DMS153 treated with DMSO at 0.1 percent for 48 hours (cell line): ENCODE results near the gene MGP.

ENCODE experiments used
- DNase-seq: peaks from one replicate; lab custom pipeline; 2025; ENCODE audit not compliant: unreplicated experiment; lab: John Stamatoyannopoulos, UW

Gene MGP

DNA sequence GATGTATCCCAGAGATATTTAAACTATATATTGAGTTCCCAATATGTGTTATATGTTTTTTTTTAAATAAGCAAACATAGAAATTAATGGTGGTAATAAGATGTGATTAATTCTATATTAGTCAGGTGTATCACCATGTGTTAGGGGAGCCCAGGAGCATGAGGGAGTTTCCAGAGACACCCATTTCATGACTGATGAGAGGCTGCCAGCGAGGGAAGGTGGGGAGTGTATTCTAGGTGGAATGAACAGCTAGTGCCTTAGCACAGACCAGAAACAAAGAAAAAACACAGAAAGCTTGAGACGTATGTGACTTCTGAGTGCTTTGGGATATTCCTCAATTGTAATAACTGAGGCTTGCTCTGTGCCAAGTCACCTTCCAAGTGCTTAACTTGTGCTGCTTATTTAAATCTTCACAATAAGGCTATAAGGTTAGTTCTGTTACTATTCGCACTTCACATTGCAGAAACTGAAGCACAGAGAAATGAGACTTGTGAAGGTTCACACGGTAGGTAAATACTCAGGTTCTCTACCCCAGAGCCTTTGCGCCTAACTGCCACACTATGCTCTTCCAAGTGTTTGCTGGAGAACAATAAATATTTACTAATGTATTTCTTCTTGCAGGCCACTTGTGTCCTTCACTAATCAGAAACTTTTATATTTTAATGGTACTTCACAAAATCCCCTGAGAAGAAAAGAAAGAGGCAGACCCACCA lies 17.9 kb upstream of the MGP start:
- no peak for DNase-seq

DNA sequence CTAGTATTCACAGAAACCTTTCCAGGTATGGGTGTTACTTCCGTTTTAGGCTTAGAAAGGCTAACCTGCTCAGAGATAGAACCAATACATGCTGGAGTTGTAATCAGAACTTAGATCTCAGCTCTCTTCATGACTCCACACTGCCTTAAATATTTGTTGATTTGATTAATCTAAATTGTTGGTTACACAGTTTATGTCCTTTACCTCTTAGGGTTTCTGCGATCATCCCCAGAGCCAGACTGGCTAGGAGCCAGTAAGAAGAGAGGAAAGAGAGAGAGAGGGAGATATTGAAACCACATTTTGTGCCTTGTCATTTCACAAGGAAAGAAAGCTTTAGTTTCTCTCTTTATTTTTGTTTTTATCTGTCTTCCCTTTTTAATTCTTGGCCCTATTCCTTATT lies 16.8 kb upstream of the MGP start:
- no peak for DNase-seq

DNA sequence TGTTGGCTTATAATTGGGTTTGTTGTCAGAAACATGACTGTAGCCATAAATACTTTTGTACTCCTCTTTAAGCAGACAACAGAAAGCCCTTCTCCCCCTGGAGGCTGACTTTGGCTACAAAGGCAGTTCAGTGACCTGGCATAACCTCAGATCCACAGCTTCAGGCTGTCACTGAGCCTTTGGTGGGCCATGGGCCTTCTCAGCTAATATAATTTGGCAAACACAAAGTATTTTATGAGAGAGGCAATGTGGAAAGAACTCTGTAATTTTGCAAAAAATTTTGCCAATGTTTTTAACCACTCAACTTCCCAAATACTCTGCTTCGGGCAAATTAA lies 15.5 kb upstream of the MGP start:
- DNase-seq: no peak

DNA sequence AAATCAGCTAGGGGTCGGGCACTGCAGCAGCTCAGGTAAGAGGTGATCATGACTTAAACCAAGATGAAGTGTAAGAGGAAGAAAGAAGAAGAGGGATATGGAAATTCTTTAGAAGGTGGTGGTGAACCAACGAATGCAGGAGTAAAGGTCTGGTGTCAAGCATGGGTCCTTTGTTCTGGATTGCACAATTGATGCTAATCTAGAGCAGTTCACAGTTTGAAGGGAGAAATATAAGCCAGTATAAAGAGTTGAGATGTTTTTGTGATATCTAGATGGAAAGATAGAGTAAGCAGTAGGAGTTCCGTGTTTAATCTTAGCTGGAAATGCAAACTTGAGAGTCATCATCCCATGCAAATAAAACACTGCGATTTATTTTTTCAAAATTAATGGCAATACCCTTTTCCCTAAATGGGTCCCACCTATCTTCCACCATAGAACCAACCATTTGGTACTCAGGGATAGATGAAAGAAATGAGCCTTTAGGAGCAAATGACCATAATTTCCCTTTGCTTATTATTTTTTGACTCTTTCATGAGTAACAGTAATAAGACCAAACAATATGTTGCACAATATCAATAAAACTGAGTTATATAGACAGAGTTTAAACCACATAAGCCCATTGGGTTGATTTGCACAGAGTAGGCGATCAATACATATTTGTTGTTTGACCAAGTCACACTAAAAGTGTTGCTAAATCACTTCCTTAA lies 15.0 kb upstream of the MGP start:
- no peak for DNase-seq

DNA sequence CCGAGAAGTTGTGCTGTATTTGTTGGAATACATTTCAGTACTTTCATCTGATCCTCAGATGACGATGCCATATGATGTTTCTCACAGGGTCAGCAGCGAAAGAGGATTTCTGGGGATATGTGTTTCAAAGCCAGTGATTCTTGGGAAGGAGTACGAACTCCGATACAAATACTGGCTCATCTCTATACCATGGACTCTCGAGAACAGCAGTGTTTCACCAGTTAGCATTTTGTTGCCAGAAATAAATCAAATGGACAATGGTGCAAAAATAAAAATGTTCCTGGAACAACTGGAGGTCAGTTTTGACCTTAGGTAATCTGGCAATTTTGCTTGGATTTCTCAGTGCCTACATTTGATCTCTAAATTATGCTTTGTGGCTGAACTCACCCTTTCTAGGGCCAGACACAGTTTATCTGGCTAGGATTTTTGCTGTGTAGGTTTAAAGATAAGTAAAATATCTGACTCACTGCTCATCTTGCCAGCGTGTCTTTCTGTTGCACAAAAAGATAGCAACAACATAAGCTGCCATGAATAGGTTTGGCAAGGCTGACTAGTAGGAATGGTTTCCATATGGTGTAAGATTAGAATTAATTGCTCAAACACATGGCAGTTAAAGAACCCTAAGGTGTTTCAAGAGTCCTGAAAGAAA lies 11.0 kb upstream of the MGP start:
- no peak for DNase-seq

DNA sequence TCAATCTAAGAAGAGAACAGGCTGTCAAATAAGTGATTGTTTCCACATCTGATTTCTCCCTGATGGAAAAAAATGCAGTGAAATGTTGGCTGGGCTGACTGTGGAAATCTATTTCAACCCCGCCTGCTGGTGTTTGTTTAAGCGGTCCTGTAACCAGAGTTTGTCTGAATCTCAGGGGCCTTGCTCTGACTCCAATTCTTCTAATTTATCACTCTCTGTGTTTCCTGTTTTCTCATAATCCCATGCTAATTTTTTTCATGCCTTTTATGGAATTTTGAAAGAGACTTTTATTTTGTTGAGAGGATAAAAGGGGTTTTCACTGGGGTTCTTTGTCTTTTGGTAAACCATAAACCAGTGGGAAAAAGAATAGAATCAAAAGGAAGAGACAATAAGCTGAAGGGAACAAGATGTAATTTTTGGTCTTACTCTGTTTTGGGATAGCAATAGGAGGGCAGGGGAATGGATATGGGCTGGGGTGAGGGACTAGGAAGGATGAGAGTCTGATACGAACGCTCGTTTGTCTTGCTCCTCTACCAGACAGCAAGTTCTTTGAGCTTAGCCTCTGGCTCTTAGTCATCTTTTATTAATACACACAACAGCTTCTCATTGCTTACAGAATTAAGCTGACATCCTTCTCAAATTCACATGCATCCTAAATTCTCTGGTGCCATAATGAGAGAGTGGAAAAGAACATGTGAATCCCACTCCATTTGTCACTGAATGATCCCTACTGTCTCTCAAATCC lies 8.0 kb upstream of the MGP start:
- DNase-seq: no peak

DNA sequence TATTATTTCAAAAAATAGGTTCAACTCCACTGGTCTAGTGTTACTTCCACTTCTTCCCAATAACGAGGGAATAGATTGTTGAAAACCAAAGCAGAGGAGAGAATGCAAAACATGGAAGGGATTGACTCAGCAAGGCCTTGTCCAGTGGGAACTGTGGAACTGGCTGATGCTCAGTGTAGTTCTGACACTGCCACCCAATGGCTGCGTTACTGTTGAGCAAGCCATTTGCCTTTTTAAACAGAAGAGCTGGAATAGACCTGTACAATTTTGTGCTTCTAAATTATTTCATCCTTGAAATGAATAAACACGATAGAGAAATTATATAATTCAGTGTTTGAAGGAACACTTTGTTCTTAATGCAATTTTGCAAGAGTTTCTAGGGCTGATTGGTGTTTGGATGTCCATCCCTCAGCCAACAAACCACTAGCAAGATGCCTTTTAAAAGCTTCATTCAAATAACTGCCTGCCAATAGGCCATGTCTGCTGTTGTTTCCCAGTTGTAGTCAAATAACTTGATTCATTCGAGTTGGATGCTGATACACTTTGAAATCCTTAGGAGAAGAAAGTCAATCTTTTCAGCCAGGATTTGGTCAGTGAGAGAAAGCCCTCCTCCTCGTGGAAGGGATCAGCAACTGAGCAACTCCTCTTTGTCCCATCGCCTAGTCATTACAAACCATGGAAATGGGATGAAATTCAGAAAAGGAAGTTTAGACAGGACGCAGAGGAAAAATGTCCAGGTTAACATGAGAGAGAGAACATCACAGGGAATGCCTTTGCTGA lies 7.3 kb upstream of the MGP start:
- DNase-seq: no peak

DNA sequence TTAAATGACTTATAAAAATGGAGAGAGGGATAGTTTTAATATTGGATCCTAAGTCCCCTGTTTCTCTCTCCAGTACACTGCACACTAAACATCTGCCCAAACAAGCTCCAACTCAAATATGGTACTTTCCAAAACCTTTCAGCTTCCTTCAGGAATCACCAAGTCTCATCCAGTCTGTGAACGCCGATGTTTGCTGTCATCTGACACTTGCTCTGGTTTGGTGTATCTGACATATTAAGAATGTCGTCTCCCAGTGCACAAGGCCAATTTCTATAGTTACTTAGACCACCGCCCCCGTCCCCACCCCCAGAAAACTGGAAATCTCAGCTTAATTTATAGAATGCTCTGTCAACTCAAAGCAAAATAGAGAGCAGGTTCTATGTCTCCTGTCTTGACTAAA lies 5.0 kb upstream of the MGP start:
- no peak for DNase-seq

DNA sequence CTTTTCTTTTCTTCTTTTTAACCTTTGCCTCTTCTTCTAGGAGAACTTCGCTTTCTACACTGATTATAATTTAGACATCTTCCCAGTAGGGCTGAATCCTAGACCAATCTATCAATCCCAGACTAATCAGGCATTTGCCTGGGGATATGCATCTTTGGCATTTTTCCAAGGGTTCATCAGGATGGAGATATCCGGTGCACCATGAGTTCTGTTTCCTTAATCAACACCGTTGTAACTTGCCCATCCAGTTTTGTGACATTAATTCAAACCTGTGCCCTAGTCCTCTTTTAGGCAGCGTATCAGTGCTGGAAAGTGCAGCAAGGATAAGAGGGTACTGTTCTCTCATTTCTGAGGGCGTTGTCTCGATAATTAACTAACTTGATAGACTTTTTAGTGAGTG lies 617 bp upstream of the MGP start:
- DNase-seq: peak; percentile 15

DNA sequence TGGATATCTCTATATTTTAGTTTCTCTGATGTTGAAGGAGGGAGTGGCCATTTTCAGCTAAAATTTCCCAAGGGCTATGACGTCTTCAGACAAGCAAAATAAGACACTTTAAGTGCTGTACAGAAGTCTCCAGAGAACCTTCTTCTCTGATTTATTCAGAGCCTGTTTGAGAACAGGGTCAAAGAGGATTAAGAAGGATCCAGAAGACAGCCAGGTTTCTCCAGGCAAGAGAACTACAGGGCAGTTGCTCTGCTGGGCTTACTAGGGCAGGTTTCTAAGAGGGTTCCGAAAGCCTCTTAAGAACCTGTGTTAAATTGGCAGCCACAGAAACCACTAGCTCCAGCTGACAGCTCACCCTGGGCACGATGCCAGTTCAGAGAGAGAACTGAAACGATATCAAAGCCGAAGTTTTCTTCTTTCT lies 1.2 kb downstream of the MGP start:
- no peak for DNase-seq

DNA sequence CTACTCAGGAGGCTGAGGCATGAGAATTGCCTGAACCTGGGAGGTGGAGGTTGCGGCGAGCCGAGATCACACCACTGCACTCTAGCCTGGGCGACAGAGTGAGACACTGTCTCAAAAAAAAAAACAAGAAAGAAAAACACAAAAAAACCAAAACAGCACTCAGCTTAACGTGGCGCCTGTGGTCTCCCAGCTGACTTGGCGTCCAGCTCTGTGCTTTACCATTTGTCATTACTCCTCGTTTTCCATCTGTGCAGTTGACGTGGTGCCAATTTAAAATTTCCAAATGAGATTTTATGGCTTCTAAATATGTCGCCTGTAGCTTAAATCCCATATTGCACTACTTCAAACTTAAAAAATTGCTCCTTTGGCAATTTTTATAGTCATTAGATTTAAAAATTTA lies 2.0 kb downstream of the MGP start:
- no peak for DNase-seq

DNA sequence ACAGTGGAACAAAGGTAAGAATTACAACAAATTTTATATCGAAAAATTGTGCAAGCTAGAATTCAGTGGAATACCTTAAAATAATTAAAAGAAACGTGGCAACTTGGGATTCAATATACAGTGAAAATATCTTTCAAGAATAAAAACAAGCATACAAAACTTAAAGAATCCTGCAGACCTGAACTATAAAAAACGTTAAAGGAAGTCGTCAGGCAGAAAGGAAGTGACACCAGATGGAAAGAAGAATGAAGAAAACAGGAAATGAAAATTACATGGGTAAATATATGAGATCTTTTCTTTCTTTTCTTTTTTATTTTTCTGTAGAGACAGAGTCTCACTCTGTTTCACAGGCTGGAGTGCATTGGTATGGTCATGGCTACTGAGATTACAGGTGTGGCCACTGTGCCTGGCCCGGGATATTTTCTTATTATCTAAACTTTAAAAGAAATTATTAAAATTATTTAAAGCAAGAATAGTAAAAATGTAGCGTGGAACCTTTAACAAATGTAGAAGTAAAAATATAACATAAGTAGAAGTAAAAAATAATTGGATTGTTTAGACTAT lies 4.7 kb downstream of the MGP start:
- DNase-seq: no peak

DNA sequence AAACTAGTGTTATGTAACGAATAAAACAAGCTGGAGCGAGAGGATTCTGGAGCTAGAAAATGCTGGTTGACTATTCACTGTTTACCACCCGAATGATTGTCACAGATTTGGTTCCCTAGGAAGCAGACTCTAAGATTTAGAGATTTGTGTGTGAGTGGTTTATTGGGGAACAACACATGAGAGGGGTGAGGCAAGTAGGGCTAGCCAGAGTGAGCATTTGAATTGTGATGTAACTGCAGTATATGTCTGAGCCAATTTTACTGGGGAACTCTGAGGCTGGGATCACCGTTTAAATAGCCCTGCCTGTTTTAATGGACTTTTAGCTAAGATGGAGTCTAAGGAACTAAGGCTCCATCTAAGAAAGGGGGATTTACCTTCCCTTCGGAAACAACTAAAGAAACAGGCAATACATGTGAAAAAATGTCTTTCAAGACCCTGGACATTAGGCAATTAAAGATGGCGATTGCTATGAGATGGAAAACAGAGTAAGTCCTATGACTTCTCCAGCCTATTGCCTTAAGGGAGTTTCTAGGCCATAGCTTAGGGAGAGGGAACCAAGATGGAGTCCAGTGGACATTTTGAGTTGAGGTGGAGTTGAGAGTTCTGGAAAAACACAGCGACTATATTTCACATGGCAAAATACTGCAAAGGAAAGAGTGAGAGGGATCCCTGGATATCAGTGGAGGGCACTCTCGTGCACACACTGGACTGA lies 6.3 kb downstream of the MGP start:
- no peak for DNase-seq

DNA sequence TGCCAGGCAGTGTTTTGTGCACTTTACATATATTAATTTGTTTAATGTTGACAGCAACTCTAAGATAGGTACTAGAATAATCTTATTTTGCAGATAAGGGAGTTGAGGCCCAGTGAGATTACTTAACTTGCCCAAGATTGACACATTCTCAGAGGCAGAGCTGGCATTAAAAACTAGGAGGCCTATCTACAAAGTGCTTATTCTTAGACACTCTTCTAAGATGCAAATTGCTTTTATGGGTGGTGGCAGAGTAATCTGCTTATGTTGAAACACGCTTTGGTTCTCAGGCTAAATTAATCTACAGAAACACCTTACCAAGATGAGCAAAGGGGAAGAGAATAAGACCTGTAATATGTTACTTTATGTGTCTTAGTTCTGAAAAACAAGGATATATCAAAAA lies 7.2 kb downstream of the MGP start:
- DNase-seq: no peak

DNA sequence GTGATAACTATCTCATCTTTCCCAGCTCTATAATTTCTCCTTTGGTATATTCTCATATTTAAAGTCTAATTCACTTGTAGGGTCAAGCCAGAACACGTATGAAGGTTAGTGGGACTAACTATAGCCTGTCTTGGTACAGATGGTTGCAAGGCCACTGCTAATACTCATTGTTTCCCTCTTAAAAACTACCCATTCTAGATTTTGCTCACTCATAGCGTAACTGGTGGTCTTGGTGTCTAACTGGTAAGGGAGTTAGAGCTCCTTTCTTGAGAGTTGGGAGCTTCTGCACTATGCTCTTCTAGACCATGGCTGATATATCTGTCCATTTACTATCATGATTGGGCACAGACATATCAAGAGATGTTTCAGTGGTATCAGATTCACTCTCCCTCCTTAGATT lies 8.8 kb downstream of the MGP start:
- DNase-seq: no peak

DNA sequence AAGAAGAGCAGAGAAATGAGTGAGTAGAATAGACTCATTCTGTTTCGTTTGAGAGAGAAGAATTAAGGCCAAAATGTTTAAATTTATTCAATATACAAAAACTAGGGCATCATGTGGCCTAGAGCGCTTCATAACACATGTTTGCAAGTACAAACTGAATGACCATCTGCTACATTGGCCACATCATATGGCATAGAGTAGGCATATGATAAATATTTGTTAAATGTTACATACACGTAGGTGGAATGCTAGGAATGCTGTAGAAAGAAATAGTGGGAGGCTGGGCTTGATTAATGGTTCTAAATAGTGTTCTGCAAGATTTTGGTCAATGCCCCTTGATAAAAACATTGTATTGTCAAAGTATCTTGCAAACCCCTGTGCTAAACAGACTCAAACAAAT lies 10.8 kb downstream of the MGP start:
- no peak for DNase-seq

DNA sequence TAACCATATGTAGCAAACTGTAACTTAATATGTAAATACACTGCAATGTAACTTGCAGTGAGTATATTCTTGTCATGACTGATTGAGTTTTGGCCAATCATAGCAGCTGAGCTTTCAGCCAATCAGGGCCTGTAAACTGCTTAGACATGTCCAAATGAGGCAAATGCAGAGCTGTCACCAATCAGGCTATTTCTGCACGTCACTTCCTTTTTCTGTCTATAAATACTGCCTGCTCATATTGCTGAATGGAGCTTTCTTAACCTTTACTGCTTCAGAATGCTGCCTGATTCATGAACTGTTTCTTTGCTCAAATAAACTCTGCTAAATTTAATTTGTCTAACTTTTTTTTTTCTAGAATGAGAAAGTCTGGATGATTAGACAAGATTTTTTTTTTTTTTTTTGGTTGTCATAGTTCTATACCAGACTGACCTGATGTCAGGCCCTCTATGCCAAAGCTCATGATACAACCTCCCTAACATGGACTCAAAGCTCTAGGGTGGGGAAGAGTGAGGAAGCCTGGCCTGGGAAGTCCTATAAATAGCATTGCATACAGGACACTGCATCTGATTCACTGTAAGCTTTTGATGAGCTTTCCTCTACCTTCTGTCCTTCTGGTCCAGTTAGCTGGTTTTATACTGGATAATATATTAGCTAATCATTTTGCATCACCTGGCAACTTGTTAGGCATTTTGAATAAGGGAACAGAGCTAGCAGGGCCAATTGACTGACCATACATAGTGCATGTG lies 12.0 kb downstream of the MGP start:
- no peak for DNase-seq

DNA sequence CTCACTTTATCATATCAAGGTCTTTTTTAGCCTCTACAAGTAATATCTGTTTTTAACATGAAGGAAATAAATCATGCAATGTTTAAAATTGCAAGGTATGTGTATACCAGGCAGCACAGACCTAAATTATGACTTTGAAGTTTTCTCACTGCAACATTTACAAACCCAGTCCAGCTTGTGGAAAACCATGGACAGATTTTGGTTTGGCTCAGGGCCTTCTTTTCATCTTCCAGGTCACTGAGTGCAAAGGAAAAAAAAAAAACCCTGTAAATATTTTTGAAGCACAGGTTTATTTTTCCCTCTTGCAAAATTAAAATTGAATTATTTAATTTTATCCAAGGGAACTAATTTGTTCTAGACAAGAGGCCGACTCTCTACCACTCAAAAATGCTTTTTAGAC lies 13.8 kb downstream of the MGP start:
- no peak for DNase-seq

DNA sequence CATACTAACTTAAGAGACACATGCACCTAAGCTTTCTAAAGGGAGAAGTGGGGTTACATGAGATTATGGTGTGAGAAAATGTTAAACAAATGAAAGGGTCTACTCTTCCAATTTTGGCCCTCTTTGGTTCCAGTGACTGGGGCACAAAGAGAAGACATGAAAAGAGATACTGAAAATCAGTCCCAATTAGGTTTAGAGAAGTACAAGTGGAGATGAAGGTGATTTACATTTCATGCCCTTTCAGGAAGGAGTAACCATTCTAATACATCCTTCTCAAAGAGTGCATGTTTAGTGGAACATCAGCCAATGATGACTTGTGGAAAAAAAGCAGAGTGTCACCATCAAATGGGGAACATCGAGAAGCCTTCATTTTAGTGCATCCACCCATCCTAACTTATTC lies 14.4 kb downstream of the MGP start:
- no peak for DNase-seq
